ENCODE data around the gene HAUS8. TPM values are rescaled to one million over a fixed set of nuclear protein-coding genes. Genes with fewer than 3 reads are reported as not detected.

HAUS8 gene
- total and polyA plus RNA-seq, 2 of the 8 experiments (the other 6 are each of a cell fraction or from before 2014, with no cell fraction given) = 18.4 to 23.2 TPM

DNA sequence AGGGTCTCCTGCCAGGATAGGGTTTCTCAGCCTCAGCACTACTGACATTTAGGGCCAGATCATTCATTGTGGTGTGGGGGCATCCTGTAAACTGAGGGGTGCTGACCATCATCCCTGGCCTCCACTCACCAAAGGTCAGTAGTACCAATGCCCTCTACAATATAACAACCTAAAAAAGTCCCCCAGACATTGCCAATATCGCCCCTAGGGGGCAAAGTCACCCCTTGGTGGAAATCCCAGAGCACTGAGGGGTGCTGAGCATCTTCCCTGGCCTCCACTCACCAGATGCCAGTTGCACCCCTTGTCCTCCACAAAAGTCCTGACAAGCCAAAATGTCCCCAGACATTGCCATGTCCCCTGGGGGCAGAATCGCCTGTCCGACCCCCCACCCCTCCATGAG, 70.3 kb downstream of the HAUS8 start:
- Histone ChIP-seq H3K9me3 (ENCODE audit: insufficient read depth in 2 of 2, low read depth in 1 of 2, low read length in 1 of 2) (no peaks in the 10 kb centered on the region), H3K56ac (replicated peaks; ENCODE audit: insufficient read length, low read depth, low read length) (no peak overlapping the region), H3K23ac (ENCODE audit: insufficient read length) (no peak overlapping the region), H2BK20ac (ENCODE audit: low read length) (no peak overlapping the region), H3K36me3 (ENCODE audit: control insufficient read depth in 2 of 4, insufficient read depth in 4 of 4, low read length in 3 of 4) (no peaks in the 10 kb centered on the region), H3K27me3 (replicated peaks in 1 of 4; ENCODE audit: control insufficient read depth in 3 of 4, extremely low read depth in 1 of 4, insufficient read depth in 3 of 4, low read length in 3 of 4) (no peaks in the 10 kb centered on the region), H2BK120ac (replicated peaks; ENCODE audit: low read depth, low read length) (no peak overlapping the region), H3K4me1 (replicated peaks in 1 of 4; ENCODE audit: control insufficient read depth in 3 of 4, insufficient read depth in 4 of 4, low read length in 3 of 4) (peaks cover 0 to 10% (median 0%) of the 10 kb centered on the region in 4 experiments; a peak in 2 of 7 replicates), H4K91ac (replicated peaks; ENCODE audit: insufficient read length, low read length) (no peak overlapping the region), H3K4ac (replicated peaks; ENCODE audit: insufficient read length, low read depth, low read length) (no peak overlapping the region), H3K23me2 (ENCODE audit: low read depth, low read length) (no peaks in the 10 kb centered on the region; the same call in 1 of the 2 replicates), H3K27ac (ENCODE audit: low read depth, low read length) (no peak overlapping the region), H4K5ac (ENCODE audit: insufficient read length, low read depth, low read length) (no peak overlapping the region), H2AK5ac (ENCODE audit: low read depth, low read length) (no peak overlapping the region), H2BK12ac (ENCODE audit: low read depth, low read length) (no peak overlapping the region), H2AFZ (ENCODE audit: low read length) (no peak overlapping the region), H3K14ac (ENCODE audit: insufficient read length) (no peak overlapping the region), H2BK15ac (ENCODE audit: low read length) (no peak overlapping the region), H3K18ac (ENCODE audit: extremely low read depth, low read length) (no peak overlapping the region), H3K4me2 (ENCODE audit: insufficient read depth in 1 of 2, low read depth in 2 of 2, low read length in 2 of 2) (no peak overlapping the region), H3K79me2 (ENCODE audit: control insufficient read depth in 1 of 2, insufficient read depth in 2 of 2, low read length in 2 of 2) (no peaks in the 10 kb centered on the region), H3K9ac (replicated peaks in 1 of 4; ENCODE audit: extremely low read depth in 1 of 4, low read depth in 3 of 4, low read length in 3 of 4) (no peak overlapping the region), H2BK5ac (ENCODE audit: low read depth, low read length) (no peak overlapping the region), H3K4me3 (ENCODE audit: extremely low read depth in 1 of 4, insufficient read depth in 2 of 4, low read depth in 3 of 4, low read length in 4 of 4) (no peak overlapping the region), H3K79me1 (ENCODE audit: low read depth, low read length) (no peaks in the 10 kb centered on the region), H4K20me1 (replicated peaks in 1 of 2; ENCODE audit: control insufficient read depth in 1 of 2, insufficient read depth in 2 of 2, low read length in 2 of 2) (peaks cover 0 to 2% of the 10 kb centered on the region in 2 experiments), H4K8ac (ENCODE audit: extremely low read depth, insufficient read depth, low read length) (no peak overlapping the region)
- DNase-seq (ENCODE audit: low read depth in 1 of 2, low spot score in 2 of 2) = no peak
- WGBS, 2 experiments (ENCODE audit: extremely low coverage in 1 of 2, insufficient coverage in 1 of 2, insufficient read length in 1 of 2, insufficient replicate concordance in 2 of 2, low coverage in 1 of 2, low lambda C conversion rate in 2 of 2, missing lambda C conversion rate in 1 of 2) = 72% methylated on average over 3 of the region's 3 CpGs; no CpG with 5 or more reads in 1 of the 2 experiments
- ChIA-PET CTCF (ENCODE audit: partially characterized antibody) (interaction anchor here (0.5 to 2.8 kb wide), 6 partner anchors 12 to 195 kb away, joined by 3 to 8 read pairs (median 3); no protein-coding TSS in a partner anchor), POLR2A (ENCODE audit: partially characterized antibody) (no interaction called here)
- TF ChIP-seq, protein P1, sequence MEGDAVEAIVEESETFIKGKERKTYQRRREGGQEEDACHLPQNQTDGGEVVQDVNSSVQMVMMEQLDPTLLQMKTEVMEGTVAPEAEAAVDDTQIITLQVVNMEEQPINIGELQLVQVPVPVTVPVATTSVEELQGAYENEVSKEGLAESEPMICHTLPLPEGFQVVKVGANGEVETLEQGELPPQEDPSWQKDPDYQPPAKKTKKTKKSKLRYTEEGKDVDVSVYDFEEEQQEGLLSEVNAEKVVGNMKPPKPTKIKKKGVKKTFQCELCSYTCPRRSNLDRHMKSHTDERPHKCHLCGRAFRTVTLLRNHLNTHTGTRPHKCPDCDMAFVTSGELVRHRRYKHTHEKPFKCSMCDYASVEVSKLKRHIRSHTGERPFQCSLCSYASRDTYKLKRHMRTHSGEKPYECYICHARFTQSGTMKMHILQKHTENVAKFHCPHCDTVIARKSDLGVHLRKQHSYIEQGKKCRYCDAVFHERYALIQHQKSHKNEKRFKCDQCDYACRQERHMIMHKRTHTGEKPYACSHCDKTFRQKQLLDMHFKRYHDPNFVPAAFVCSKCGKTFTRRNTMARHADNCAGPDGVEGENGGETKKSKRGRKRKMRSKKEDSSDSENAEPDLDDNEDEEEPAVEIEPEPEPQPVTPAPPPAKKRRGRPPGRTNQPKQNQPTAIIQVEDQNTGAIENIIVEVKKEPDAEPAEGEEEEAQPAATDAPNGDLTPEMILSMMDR (IDR thresholded peaks at IDR 0.05; ENCODE audit: control extremely low read depth in 1 of 3, insufficient read depth in 1 of 3, low read depth in 1 of 3, low read length in 3 of 3) = peak; percentile 23 to 52 (median 38)
- TF ChIP-seq RAD21 (IDR thresholded peaks at IDR 0.05 in 1 of 2, conservative IDR thresholded peaks at IDR 0.05 in 1 of 2; ENCODE audit: low read depth in 2 of 2, low read length in 2 of 2) (peak; percentile 47 to 62), ASH2L (IDR thresholded peaks at IDR 0.05; ENCODE audit: low read length) (no peak)
- no peak for FAIRE-seq

All from H1 (cell line).